K562 (cell line): Measurements from ENCODE around the gene ARPC2.

ENCODE experiments used
- CBFB ChIP-seq: sonication (generic); formaldehyde crosslinking; IDR thresholded peaks from 2 replicates; pipeline ENCODE4 v1.4.0; 2020; ENCODE audit warnings: mild to moderate bottlenecking, missing genetic modification reagents
- FOXA3 ChIP-seq, 2 experiments: fragments of 450-650 bp in 1 of 2; sonication (generic) in 1 of 2; formaldehyde crosslinking; IDR thresholded peaks in 1 of 2; conservative IDR thresholded peaks in 1 of 2; 2 replicates each; pipeline versions ENCODE4 v1.4.0 to v1.8.0; 2020 to 2022; ENCODE audit warnings: mild to moderate bottlenecking in 2 of 2, missing genetic modification reagents in 1 of 2
- IRF2 ChIP-seq: sonication (generic); formaldehyde crosslinking; IDR thresholded peaks from 2 replicates; pipeline ENCODE4 v1.8.1; 2022; ENCODE audit warnings: mild to moderate bottlenecking, missing genetic modification reagents
- U2AF1 ChIP-seq: fragments of 200-400 bp; formaldehyde crosslinking; optimal IDR thresholded peaks from 2 replicates; pipeline ENCODE3; 2017; ENCODE audit warnings: mild to moderate bottlenecking, low read depth, low read length, moderate library complexity
- YY1 ChIP-seq, 3 experiments: IDR thresholded peaks; 2 replicates each; pipeline ENCODE4 v1.6.1; 2011; ENCODE audit warnings: low read length in 2 of 3, mild to moderate bottlenecking in 2 of 3, moderate library complexity in 2 of 3, borderline replicate concordance in 1 of 3, control low read depth in 1 of 3, low read depth in 1 of 3; ENCODE audit not compliant: insufficient read depth in 3 of 3, insufficient replicate concordance in 2 of 3, control insufficient read depth in 1 of 3, insufficient read length in 1 of 3; ENCODE audit errors: extremely low read depth in 1 of 3
- ZC3H8 ChIP-seq: fragments of 450-650 bp; IDR thresholded peaks from 2 replicates; pipeline ENCODE4 v1.6.1; 2017

DNA sequence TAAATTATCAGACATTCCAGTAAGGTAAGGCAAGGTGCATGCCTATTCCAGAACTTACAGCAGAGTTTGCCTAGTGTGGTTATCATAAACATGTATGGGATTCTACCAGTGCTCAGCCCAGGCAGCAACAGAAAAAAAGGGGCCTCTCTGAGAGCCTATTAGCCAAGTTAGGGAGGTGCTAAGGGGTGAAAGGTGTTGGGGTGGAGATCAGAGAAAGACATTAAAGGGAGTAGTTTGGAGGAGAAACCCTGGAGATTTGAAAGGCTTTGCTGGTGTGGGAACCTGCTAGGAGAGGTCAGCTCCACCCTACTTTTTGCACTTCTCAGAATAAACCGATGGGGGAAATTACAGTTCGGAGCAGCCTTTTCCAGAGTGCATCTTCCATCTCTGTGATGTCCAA lies 2.9 kb downstream of the ARPC2 start:
- TF ChIP-seq U2AF1 (no peak), ZC3H8 (no peak), FOXA3 (CRISPR knock-in tag; conservative IDR thresholded peaks at IDR 0.05 in 1 of 2, IDR thresholded peaks at IDR 0.05 in 1 of 2) (no peak), YY1 (IDR thresholded peaks at IDR 0.05; ENCODE audit: borderline replicate concordance in 1 of 3, control insufficient read depth in 1 of 3, extremely low read depth in 1 of 3, insufficient read depth in 3 of 3, insufficient read length in 1 of 3, insufficient replicate concordance in 2 of 3, low read depth in 1 of 3, low read length in 2 of 3) (no peak), CBFB (CRISPR knock-in tag) (no peak), IRF2 (CRISPR knock-in tag) (no peak)
